ENCODE measurements around the gene RASGRP2. TPM values are rescaled to one million over a fixed set of nuclear protein-coding genes. Genes with fewer than 3 reads are reported as not detected.

RASGRP2 gene
- total and polyA plus RNA-seq, 3 donors from 2014 or later: 14.4 to 26.3 (median 24.0) TPM

GRCh38 chr11:64723117-64723906 lies 20.6 kb downstream of the RASGRP2 start, which contains the start of gene NRXN2:
NRXN2 (minus strand) TSS chr11:64723197; CDS start chr11:64713699, 9,498 bp downstream.
- TF ChIP-seq CTCF (IDR thresholded peaks at IDR 0.05): peak; percentile 89 to 98 (median 92)
- no peak for TF ChIP-seq POLR2A (IDR thresholded peaks at IDR 0.05)
- H3K36me3 ChIP-seq (ENCODE audit: low read depth, missing control alignments): no peaks in the 10 kb centered on the region
- no peaks in the 10 kb centered on the region for H3K9me3 ChIP-seq
- peaks cover 8% of the 10 kb centered on the region for H3K4me1 ChIP-seq
- H3K4me3 ChIP-seq: peak within 1 kb of the TSS; percentile 69 to 71
- peak within 1 kb of the TSS; percentile 12 to 84 for H3K27ac ChIP-seq
- H3K27me3 ChIP-seq: no peaks in the 10 kb centered on the region
- DNase-seq: peak; percentile 91
- 3 to 12% methylated on average over 8 to 59 of the region's 66 CpGs for WGBS, 2 donors
- intact Hi-C loops (cut with DNase I; ENCODE audit: low total_unique reads): loop anchor here (10.0 kb wide), 1 partner anchor 179 kb away; no protein-coding TSS in a partner anchor

- peak overlapping the region; percentile 69 to 71 for H3K4me3 ChIP-seq
- no peaks in the 10 kb centered on the region for H3K27me3 ChIP-seq
- WGBS, 2 donors: 11 to 23% methylated on average over 17 to 19 of the region's 36 CpGs
- peaks cover 8% of the 10 kb centered on the region for H3K4me1 ChIP-seq
- no peaks in the 10 kb centered on the region for H3K36me3 ChIP-seq (ENCODE audit: low read depth, missing control alignments)
- no peaks in the 10 kb centered on the region for H3K9me3 ChIP-seq
- intact Hi-C loops (cut with DNase I; ENCODE audit: low total_unique reads): loop anchor here (10.0 kb wide), 1 partner anchor 178 kb away; no protein-coding TSS in a partner anchor
- no peak overlapping the region for H3K27ac ChIP-seq
- TF ChIP-seq CTCF (IDR thresholded peaks at IDR 0.05) (no peak), POLR2A (IDR thresholded peaks at IDR 0.05) (no peak)
- no peak for DNase-seq
Observed at GRCh38 chr11:64722141-64723065, 21.5 kb downstream of the RASGRP2 start.

DNA sequence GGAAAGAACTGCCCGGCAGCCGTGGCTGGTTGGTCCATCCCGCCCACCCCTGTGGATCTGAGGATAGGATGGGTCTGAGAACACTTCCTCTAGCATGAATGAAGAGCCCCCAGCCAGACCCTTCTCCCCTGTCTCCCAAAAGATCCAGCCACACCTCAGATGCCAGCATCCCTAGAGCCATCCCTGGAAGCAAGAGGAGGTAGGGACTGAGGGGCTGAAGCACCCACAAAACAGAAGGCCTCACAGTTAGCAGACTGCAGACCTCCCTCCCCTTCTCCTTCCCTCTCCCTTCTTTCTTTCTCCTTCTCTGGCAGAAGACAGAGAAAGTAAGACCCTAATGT lies 22.6 kb downstream of the RASGRP2 start:
- Histone ChIP-seq H3K27ac (no peak overlapping the region), H3K9me3 (no peaks in the 10 kb centered on the region), H3K4me1 (peaks cover 6% of the 10 kb centered on the region), H3K4me3 (no peak overlapping the region), H3K27me3 (no peaks in the 10 kb centered on the region), H3K36me3 (ENCODE audit: low read depth, missing control alignments) (no peaks in the 10 kb centered on the region)
- WGBS, 2 donors: 70 to 76% methylated on average over 2 to 3 of the region's 3 CpGs
- no peak for DNase-seq
- intact Hi-C loops (cut with DNase I; ENCODE audit: low total_unique reads): loop anchor here (10.0 kb wide), 1 partner anchor 177 kb away; no protein-coding TSS in a partner anchor
- TF ChIP-seq CTCF (IDR thresholded peaks at IDR 0.05) (no peak), POLR2A (IDR thresholded peaks at IDR 0.05) (no peak)

DNA sequence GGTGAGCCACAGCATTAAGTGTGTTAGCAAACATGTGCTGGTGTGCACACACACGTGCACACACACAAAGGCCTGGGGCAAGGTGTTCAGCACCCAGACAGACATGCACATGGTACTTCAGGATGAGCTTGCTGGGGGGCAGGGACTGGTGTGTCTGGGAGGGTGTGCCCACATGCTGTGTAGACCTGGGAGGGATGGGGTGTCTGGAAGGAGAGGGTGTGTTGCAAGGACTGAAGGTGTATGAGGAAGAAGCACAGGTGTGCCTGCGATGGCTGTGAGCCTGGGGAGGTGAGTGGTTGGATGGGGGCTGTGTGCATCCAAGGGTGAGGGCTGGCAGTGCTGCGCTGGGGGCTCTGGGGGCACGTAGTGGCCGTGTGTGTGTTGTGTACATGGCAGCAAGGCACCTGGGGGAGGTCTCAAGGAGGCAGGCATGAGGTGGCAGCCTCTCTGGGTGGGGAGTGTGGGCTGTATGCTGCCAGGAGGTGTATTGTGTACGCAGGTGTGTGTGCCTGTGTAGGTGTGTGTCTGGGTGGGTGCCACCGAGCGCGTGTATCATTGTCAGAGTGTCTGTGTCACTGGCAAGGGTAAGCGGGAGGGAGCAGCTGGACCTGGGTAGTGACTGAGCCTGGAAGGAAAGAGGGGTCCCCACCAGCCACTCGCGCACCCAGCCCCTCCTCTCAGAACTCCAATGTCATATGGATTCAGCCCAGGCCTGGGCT lies 23.1 kb downstream of the RASGRP2 start:
- WGBS, 2 donors: 87 to 89% methylated on average over 12 of the region's 12 CpGs
- no peaks in the 10 kb centered on the region for H3K36me3 ChIP-seq (ENCODE audit: low read depth, missing control alignments)
- TF ChIP-seq CTCF (IDR thresholded peaks at IDR 0.05): no peak
- TF ChIP-seq POLR2A (IDR thresholded peaks at IDR 0.05): no peak
- H3K4me3 ChIP-seq: no peak overlapping the region
- intact Hi-C loops (cut with DNase I; ENCODE audit: low total_unique reads): loop anchor here (10.0 kb wide), 1 partner anchor 176 kb away; no protein-coding TSS in a partner anchor
- H3K27ac ChIP-seq: no peak overlapping the region
- no peaks in the 10 kb centered on the region for H3K27me3 ChIP-seq
- H3K4me1 ChIP-seq: peaks cover 3% of the 10 kb centered on the region
- H3K9me3 ChIP-seq: no peaks in the 10 kb centered on the region
- DNase-seq: no peak
